IMR-90 (cell line): ENCODE measurements around the gene ZCCHC24. TPM values are rescaled to one million over a fixed set of nuclear protein-coding genes. Genes with fewer than 3 reads are reported as not detected.

Source experiments
- ATAC-seq: fragments of 200-7000 bp; cut with Tn5 transposase; 2 replicates; pipeline ENCODE4 v1.9.1; 2020; ENCODE audit warnings: low read depth, mild to moderate bottlenecking, moderate library complexity
- BruUV-seq: library from RNA; stranded (reverse); fragments of 400-500 nt; replicated peaks from 2 replicates; lab custom pipeline; 2021; lab: Mats Ljungman, UMichigan
- CTCF ChIA-PET: fragments of 300-600 bp; formaldehyde crosslinking; extraction: SDS; loops from one replicate; lab custom pipeline; 2021; ENCODE audit warnings: antibody characterized with exemption; lab: Yijun Ruan, JAX
- POLR2A ChIA-PET: fragments of 300-600 bp; sonication (Branson Sonifier 250); formaldehyde crosslinking; loops from one replicate; lab custom pipeline; 2022; ENCODE audit warnings: antibody characterized with exemption; ENCODE audit not compliant: unreplicated experiment; lab: Charles Lee
- DNase-seq: peaks from one replicate; pipeline ENCODE4 v3.0.0; 2013
- H2AFZ ChIP-seq: replicated peaks from 2 replicates; pipeline ENCODE3; 2013; ENCODE audit warnings: low read length, mild to moderate bottlenecking; ENCODE audit not compliant: poor library complexity
- H2AK5ac ChIP-seq: 2 replicates; pipeline ENCODE4 v1.6.1; 2013; ENCODE audit warnings: low read depth, low read length, inconsistent platforms
- H2AK9ac ChIP-seq: replicated peaks from 2 replicates; pipeline ENCODE3; 2013; ENCODE audit warnings: mild to moderate bottlenecking, low read depth, low read length, moderate library complexity; ENCODE audit not compliant: poor library complexity
- H2BK120ac ChIP-seq: 2 replicates; pipeline ENCODE4 v1.6.1; 2013; ENCODE audit warnings: low read depth, low read length, inconsistent platforms
- H2BK15ac ChIP-seq: 3 replicates; pipeline ENCODE4 v1.6.1; 2013; ENCODE audit warnings: low read depth, low read length, inconsistent platforms
- H2BK20ac ChIP-seq: 2 replicates; pipeline ENCODE4 v1.6.1; 2013; ENCODE audit warnings: low read depth, mild to moderate bottlenecking, inconsistent platforms, low read length, moderate library complexity
- H2BK5ac ChIP-seq: 2 replicates; pipeline ENCODE4 v1.6.1; 2013; ENCODE audit warnings: mild to moderate bottlenecking, low read depth, low read length, inconsistent platforms; ENCODE audit not compliant: poor library complexity, severe bottlenecking
- H3K14ac ChIP-seq: replicated peaks from 2 replicates; pipeline ENCODE4 v1.6.1; 2013; ENCODE audit warnings: low read depth, low read length, inconsistent platforms
- H3K18ac ChIP-seq: 2 replicates; pipeline ENCODE4 v1.6.1; 2013; ENCODE audit warnings: low read depth, low read length, control low read depth
- H3K23ac ChIP-seq: 2 replicates; pipeline ENCODE4 v1.6.1; 2013; ENCODE audit warnings: low read depth, low read length, inconsistent platforms
- H3K27ac ChIP-seq: 2 replicates; pipeline ENCODE4 v1.5.1; 2013; ENCODE audit warnings: mild to moderate bottlenecking, control low read depth, low read length; ENCODE audit not compliant: insufficient read depth
- H3K27me3 ChIP-seq: 2 replicates; pipeline ENCODE4 v1.6.1; 2013; ENCODE audit warnings: low read length; ENCODE audit not compliant: control insufficient read depth, insufficient read depth
- H3K36me3 ChIP-seq: 2 replicates; pipeline ENCODE4 v1.6.1; 2013; ENCODE audit warnings: low read length, mixed read lengths; ENCODE audit not compliant: control insufficient read depth, insufficient read depth
- H3K4ac ChIP-seq: 2 replicates; pipeline ENCODE4 v1.6.1; 2013; ENCODE audit warnings: low read depth, low read length, inconsistent platforms
- H3K4me1 ChIP-seq: 2 replicates; pipeline ENCODE4 v1.6.1; 2013; ENCODE audit warnings: low read length, mixed read lengths; ENCODE audit not compliant: control insufficient read depth, insufficient read depth
- H3K4me2 ChIP-seq: 2 replicates; pipeline ENCODE4 v1.6.1; 2013; ENCODE audit warnings: low read depth, mild to moderate bottlenecking, control low read depth, low read length, moderate library complexity
- H3K4me3 ChIP-seq: 2 replicates; pipeline ENCODE4 v1.5.1; 2013; ENCODE audit warnings: low read depth, mild to moderate bottlenecking, control low read depth, low read length, moderate library complexity; ENCODE audit not compliant: insufficient read depth
- H3K56ac ChIP-seq: 2 replicates; pipeline ENCODE4 v1.6.1; 2013; ENCODE audit warnings: low read length, inconsistent platforms; ENCODE audit not compliant: insufficient read depth; ENCODE audit errors: extremely low read depth
- H3K79me1 ChIP-seq, 2 experiments: 2 replicates each; pipeline ENCODE4 v1.6.1; 2013; ENCODE audit warnings: low read length in 2 of 2, inconsistent platforms in 1 of 2, low read depth in 1 of 2
- H3K9ac ChIP-seq: 2 replicates; pipeline ENCODE4 v1.6.1; 2013; ENCODE audit warnings: low read depth, low read length, control low read depth
- H3K9me1 ChIP-seq: 2 replicates; pipeline ENCODE4 v1.6.1; 2013; ENCODE audit warnings: low read length, inconsistent platforms; ENCODE audit not compliant: insufficient read depth
- H3K9me3 ChIP-seq: 2 replicates; pipeline ENCODE4 v1.6.1; 2013; ENCODE audit warnings: low read length; ENCODE audit not compliant: control insufficient read depth, insufficient read depth
- H4K20me1 ChIP-seq: 2 replicates; pipeline ENCODE4 v1.6.1; 2013; ENCODE audit warnings: low read length, inconsistent platforms; ENCODE audit not compliant: insufficient read depth
- H4K5ac ChIP-seq: 2 replicates; pipeline ENCODE4 v1.6.1; 2013; ENCODE audit warnings: mild to moderate bottlenecking, low read depth, low read length, control low read depth
- H4K8ac ChIP-seq, 2 experiments: 2 replicates each; pipeline ENCODE4 v1.6.1; 2013; ENCODE audit warnings: low read depth in 2 of 2, low read length in 2 of 2, control low read depth in 1 of 2, inconsistent platforms in 1 of 2
- H4K91ac ChIP-seq: 2 replicates; pipeline ENCODE4 v1.6.1; 2013; ENCODE audit warnings: low read depth, low read length, inconsistent platforms; ENCODE audit not compliant: insufficient read depth
- CEBPB ChIP-seq: IDR thresholded peaks from 2 replicates; pipeline ENCODE4 v1.6.1; 2012; ENCODE audit warnings: low read depth, low read length, improper control_type of control experiment
- MXI1 ChIP-seq: IDR thresholded peaks from 2 replicates; pipeline ENCODE4 v1.6.1; 2012; ENCODE audit warnings: low read depth, mild to moderate bottlenecking, low read length, moderate library complexity, borderline replicate concordance
- POLR2A ChIP-seq: IDR thresholded peaks from 2 replicates; pipeline ENCODE4 v1.6.1; 2012; ENCODE audit warnings: mild to moderate bottlenecking, low read depth, low read length
- SMC3 ChIP-seq: fragments of 150-350 bp; IDR thresholded peaks from 2 replicates; pipeline ENCODE4 v1.6.1; 2016; ENCODE audit warnings: low read depth, mild to moderate bottlenecking, antibody characterized with exemption, low read length, moderate library complexity
- WGBS, 2 experiments: methylation state at CpG; one replicate each; pipeline versions ENCODE4 v1.1.5 to v1.1.7; 2013; ENCODE audit warnings: missing lambda C conversion rate in 2 of 2; ENCODE audit not compliant: insufficient read length in 1 of 2; ENCODE audit errors: extremely low coverage in 2 of 2; 5-methylcytosine and 5-hydroxymethylcytosine counted together
- dilution Hi-C: fragments of 300-500 bp; cut with HindIII; formaldehyde crosslinking; loops from one replicate; pipeline ENCODE4 v1.14.3; 2018; ENCODE audit warnings: low sequenced_read_pairs; ENCODE audit not compliant: unreplicated experiment
- in situ Hi-C: fragments of 300-500 bp; cut with MboI; formaldehyde crosslinking; loops from 3 replicates; pipeline ENCODE4 v1.14.3; 2019; ENCODE audit warnings: low sequenced_read_pairs, inconsistent platforms, mixed read lengths
- intact Hi-C: fragments of 100-400 bp; cut with micrococcal nuclease; formaldehyde crosslinking; loops from 2 replicates; pipeline ENCODE4 v1.10.0; 2022
- polyA plus RNA-seq, 3 experiments: library from polyadenylated mRNA; depleted of rRNA; stranded (reverse); fragments of >200 nt; gene quantifications; 2 replicates each; pipeline ENCODE4 v1.2.3, GENCODE V29; 2012; ENCODE audit warnings: low replicate concordance in 1 of 3
- total RNA-seq: library from RNA; depleted of rRNA; stranded (reverse); fragments of >200 nt; gene quantifications from 2 replicates; pipeline ENCODE4 v1.2.3, GENCODE V29; 2012
- TF ChIP-seq, protein P1 (sequence below): fragments of 150-350 bp; IDR thresholded peaks from 2 replicates; pipeline ENCODE4 v1.6.1; 2017; ENCODE audit warnings: mild to moderate bottlenecking, antibody characterized with exemption, low read length, low read depth

Gene ZCCHC24
- total and polyA plus RNA-seq, 2 of the 4 experiments (the other 2 are of a cell fraction): 15.1 to 25.9 TPM

DNA sequence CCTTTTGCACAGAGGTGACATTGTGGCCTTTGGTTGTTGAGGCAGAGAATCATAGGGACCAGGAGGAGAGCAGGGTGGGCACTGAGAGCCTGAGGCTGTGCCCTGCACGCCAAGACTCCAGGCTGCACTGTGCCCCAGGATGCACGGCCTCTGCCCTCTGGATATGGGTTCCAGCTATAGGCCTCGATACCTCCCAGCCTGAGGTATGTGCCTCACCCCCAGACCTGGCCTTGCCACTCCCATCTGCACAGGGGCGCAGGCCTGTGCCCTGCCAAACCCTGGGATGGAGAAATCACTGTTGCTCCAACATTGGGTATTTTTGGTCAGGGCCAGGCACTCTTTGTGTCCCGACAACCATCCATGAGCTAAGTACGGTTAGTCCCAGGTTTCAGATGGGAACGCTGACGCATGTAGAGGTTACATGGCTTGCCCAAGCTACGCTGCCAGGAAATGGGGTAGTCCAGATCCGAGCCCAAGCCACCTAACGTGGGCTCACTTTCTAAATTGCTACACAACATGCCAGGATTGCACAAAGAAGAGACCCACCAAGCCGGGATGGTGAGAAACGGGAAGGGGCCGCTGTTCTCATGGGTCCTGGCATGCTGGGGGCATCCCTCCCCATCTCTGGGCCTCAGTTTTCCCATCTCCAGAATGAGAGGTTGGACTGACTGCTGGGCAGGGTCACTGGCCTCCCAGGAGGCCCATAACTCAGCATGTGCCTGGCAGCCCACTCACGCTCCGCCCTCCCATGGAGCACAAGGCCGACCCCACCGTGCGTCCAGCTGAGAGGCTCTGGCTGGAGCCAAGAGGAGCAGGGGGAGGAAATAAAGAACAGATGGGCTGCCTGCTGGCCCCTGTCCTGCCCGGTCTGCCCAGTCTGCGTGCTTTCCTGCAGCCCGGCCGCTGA is 44.2 kb downstream of the ZCCHC24 start:
- peak overlapping the region; percentile 90; the same call in 1 of the 2 replicates for H3K23ac ChIP-seq
- H2AK5ac ChIP-seq: peak overlapping the region; percentile 74
- peak overlapping the region; percentile 34 for H2BK5ac ChIP-seq
- peak overlapping the region; percentile 9; the same call in 1 of the 2 replicates for H2BK20ac ChIP-seq
- no peak overlapping the region; the same call in 1 of the 2 replicates for H3K18ac ChIP-seq
- BruUV-seq: no TSS peak
- peaks cover 57 to 86% of the 10 kb centered on the region in 2 experiments for H3K79me1 ChIP-seq
- ChIA-PET POLR2A (no interaction called here), CTCF (interaction anchor here (1.4 kb wide), 1 partner anchor 86 kb away, joined by 3 read pairs; no protein-coding TSS in a partner anchor)
- H3K9me1 ChIP-seq: peaks cover 46% of the 10 kb centered on the region
- no peak overlapping the region; the same call in 1 of the 2 replicates for H3K4me2 ChIP-seq
- no peak overlapping the region for H3K4me3 ChIP-seq
- peaks cover 21% of the 10 kb centered on the region for H4K20me1 ChIP-seq
- intact Hi-C loops (no loop called here), dilution Hi-C loops (no loop called here), in situ Hi-C loops (no loop called here)
- peak overlapping the region; percentile 82 for H2AK9ac ChIP-seq
- no peak for TF ChIP-seq SMC3
- TF ChIP-seq, protein P1, sequence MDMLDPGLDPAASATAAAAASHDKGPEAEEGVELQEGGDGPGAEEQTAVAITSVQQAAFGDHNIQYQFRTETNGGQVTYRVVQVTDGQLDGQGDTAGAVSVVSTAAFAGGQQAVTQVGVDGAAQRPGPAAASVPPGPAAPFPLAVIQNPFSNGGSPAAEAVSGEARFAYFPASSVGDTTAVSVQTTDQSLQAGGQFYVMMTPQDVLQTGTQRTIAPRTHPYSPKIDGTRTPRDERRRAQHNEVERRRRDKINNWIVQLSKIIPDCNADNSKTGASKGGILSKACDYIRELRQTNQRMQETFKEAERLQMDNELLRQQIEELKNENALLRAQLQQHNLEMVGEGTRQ: no peak
- no peak for TF ChIP-seq MXI1
- TF ChIP-seq CEBPB: no peak
- no peak for TF ChIP-seq POLR2A
- H3K9ac ChIP-seq: no peak overlapping the region
- WGBS, 2 experiments: 56% methylated on average over 9 of the region's 23 CpGs; no CpG with 5 or more reads in 1 of the 2 experiments
- H3K14ac ChIP-seq: peak overlapping the region; percentile 70
- H2BK15ac ChIP-seq: no peak overlapping the region
- peaks cover 68% of the 10 kb centered on the region for H3K4me1 ChIP-seq
- H3K27me3 ChIP-seq: no peaks in the 10 kb centered on the region
- no peak overlapping the region for H3K56ac ChIP-seq
- H3K9me3 ChIP-seq: no peaks in the 10 kb centered on the region
- H2AFZ ChIP-seq: peak overlapping the region; percentile 40
- H4K5ac ChIP-seq: no peak overlapping the region; the same call in 1 of the 2 replicates
- peak overlapping the region; percentile 54; the same call in 1 of the 2 replicates for H2BK120ac ChIP-seq
- H4K8ac ChIP-seq: peak overlapping the region in 1 of 2 experiments; percentile 54; a peak in 1 of 4 replicates
- peaks cover 30% of the 10 kb centered on the region; the same call in 1 of the 2 replicates for H3K36me3 ChIP-seq
- peak overlapping the region; percentile 77 for H3K4ac ChIP-seq
- ATAC-seq (no peak), DNase-seq (peak; percentile 49)
- H4K91ac ChIP-seq: peak overlapping the region; percentile 71
- H3K27ac ChIP-seq: peak overlapping the region; percentile 52; the same call in 1 of the 2 replicates
